Subcutaneous adipose tissue (tissue), 4 donors: ENCODE measurements around the gene FARSA. TPM values are rescaled to one million over a fixed set of nuclear protein-coding genes. Genes with fewer than 3 reads are reported as not detected.

ENCODE experiments used
- total RNA-seq, 4 donors: library from RNA; depleted of rRNA; stranded (reverse); fragments of >200 nt; gene quantifications; one replicate each; pipeline ENCODE4 v1.1.0, GENCODE V29; 2016
- TF ChIP-seq, protein P1 (sequence below): fragments of 450-650 bp; IDR thresholded peaks from one replicate; pipeline ENCODE4 v1.5.1; 2016; ENCODE audit warnings: low read depth, mild to moderate bottlenecking, control low read depth, antibody characterized with exemption, moderate library complexity

The FARSA gene
- total RNA-seq, 4 donors from 2014 or later = 20.1 to 28.6 (median 22.9) TPM

DNA sequence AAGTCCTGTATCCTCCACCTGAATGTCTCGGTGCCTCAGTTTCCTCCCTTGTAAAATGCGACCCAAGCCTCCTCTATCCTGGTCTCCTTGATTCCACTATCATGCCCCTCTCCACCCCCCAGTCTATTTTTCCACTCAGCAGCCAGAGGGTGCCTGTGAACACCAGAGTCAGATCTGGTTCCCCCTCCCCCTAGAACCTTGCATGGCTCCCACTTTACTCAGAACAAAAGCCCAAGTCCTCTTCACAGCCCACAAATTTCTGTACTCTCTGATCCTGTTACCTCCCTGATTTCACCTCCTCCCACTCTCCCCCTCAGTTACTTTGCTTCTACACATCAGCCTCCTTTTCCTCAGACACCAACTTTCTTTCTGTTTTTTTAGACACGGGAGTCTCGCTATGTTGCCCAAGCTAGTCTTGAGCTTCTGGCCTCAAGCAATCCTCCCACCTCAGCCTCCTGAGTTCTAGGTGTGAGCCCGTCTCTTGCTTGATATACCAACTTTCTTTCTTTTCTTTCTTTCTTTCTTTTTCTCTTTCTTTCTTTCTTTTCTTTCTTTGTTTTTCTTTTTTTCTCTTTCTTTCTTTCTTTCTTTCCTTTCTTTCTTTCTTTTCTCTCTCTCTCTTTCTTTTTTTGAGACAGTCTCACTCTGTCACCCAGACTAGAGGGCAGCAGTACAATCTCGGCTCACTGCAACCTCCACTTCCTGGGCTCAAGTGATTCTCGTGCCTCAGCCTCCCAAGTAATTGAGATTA lies 36.7 kb upstream of the FARSA start:
- TF ChIP-seq, protein P1, sequence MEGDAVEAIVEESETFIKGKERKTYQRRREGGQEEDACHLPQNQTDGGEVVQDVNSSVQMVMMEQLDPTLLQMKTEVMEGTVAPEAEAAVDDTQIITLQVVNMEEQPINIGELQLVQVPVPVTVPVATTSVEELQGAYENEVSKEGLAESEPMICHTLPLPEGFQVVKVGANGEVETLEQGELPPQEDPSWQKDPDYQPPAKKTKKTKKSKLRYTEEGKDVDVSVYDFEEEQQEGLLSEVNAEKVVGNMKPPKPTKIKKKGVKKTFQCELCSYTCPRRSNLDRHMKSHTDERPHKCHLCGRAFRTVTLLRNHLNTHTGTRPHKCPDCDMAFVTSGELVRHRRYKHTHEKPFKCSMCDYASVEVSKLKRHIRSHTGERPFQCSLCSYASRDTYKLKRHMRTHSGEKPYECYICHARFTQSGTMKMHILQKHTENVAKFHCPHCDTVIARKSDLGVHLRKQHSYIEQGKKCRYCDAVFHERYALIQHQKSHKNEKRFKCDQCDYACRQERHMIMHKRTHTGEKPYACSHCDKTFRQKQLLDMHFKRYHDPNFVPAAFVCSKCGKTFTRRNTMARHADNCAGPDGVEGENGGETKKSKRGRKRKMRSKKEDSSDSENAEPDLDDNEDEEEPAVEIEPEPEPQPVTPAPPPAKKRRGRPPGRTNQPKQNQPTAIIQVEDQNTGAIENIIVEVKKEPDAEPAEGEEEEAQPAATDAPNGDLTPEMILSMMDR = no peak

DNA sequence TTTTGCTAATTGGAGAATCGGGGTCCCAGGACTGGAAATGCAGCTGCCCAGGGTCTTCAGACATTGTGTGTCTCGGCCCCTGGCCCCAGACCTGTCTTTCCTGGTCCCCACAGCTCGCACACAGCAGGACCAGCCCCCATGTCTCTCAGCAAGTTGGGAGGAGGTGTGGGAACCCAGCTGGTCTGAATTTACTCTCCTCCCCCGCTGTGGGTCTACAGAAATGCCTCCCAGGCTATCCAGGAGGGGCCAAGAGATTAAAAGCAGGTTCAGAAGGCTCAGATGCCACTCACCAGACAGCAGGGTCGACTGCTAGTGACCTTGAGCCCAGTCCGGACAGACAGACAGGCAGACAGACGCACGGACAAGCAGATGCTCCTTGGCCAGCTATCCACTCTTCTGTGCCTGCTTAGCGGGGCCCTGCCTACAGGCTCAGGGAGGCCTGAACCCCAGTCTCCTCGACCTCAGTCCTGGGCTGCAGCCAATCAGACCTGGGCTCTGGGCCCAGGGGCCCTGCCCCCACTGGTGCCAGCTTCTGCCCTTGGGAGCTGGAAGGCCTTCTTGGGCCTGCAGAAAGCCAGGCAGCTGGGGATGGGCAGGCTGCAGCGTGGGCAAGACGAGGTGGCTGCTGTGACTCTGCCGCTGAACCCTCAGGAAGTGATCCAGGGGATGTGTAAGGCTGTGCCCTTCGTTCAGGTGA lies 35.9 kb upstream of the FARSA start, which contains the start of gene DAND5:
Gene DAND5 (plus strand): TSS at position 285 of the 697 bp plus-strand sequence. CDS start 85 bp downstream, at position 370.
- TF ChIP-seq, protein P1 = no peak

DNA sequence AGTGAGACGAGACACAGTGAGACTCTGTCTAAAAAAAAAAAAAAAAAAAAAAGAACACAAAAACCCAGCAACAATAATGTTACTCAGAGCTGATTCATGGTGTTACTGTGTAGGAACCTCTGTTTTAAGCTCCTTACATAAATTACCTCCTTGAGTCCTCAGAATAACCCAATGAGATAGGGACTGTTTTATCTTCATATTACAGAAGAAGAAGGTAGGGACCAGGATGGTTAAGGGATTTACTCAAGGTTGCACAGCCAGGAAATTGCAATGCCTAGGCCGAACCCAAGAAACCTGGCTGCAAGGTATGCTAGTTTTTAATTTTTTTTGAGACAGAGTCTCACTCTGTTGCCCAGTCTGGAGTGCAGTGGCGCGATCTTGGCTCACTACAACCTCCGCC lies 34.4 kb upstream of the FARSA start:
- TF ChIP-seq, protein P1 = no peak

DNA sequence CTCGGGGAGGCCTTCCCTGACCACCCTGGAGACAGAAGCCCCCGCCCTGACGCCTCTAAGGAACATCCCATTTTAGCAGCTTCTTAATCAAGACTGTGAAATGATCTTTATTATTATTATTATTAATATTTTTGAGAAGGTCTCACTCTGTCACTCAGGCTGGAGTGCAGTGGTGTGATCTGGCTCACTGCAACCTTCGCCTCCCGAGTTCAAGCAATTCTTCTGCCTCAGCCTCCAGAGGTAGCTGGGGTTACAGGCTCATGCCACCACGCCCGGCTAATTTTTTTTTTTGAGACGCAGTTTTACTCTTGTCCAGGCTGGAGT lies 32.3 kb upstream of the FARSA start:
- TF ChIP-seq, protein P1 = no peak

DNA sequence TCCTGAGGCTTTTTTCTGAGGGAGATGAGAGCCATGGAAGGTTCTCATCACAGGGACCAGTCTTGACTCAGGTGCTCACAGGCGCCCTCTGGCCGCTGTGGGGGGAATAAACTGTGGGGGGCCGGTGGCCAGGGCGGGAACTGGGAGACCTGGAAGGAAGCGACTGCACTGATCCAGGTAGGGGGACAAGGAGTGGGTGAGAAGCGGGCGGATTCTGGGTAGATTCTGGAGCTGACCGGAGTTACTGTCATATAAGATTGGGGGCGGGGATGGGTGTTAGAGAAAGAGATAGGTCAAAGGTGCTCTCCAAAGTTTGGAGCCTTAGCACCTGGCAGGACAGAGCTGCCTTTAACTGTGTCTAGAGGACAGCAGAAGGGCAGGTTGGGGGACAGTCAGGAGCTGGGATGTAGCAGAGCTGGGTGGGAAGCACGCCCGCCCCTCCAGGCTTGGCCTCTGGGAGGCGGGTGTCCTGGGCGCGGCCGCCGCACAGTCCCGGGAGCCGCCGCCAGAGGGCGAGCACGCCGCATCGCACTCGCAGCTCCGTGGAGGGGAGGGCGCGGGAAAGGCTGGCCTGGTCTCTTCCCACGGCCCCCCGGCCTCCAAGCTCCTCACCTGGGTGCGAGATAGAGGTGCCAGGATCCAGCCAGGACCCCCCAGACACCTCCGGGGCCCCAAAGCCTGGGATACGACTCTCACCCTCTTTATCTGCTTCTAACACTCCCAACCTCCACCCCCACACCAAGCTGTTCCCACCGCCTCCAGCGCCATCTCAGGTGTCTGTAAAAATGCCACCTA lies 31.7 kb upstream of the FARSA start:
- TF ChIP-seq, protein P1 = no peak

DNA sequence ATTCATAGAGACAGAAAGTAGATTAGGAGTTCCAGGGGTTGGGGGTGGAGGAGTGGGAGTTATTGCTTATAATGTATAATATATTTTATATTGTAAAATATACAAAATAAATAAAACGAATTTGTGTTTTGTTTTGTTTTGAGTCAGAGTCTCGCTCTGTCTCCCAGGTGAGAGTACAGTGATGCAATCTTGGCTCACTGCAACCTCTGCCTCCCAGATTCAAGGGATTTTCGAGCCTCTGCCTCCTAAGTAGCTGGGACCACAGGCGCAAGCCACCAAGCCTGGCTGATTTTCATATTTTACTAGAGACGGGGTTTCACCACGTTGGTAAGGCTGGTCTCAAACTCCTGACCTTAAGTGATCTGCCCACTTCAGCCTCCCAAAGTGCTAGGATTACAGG lies 26.0 kb upstream of the FARSA start:
- TF ChIP-seq, protein P1 = no peak
